Endothelial cell of umbilical vein (primary cell): ENCODE data around the gene PTCD1. TPM values are rescaled to one million over a fixed set of nuclear protein-coding genes. Genes with fewer than 3 reads are reported as not detected.

ENCODE experiments used
- BruUV-seq: library from RNA; stranded (reverse); fragments of 400-500 nt; replicated peaks from 2 replicates; lab custom pipeline; 2021; lab: Mats Ljungman, UMichigan
- CTCF ChIA-PET: fragments of 300-600, 350-600 bp; sonication (Branson Sonifier 250); formaldehyde crosslinking; loops from one replicate; lab custom pipeline; 2021; ENCODE audit warnings: antibody characterized with exemption, inconsistent platforms; lab: Charles Lee
- POLR2A ChIA-PET: fragments of 300-600, 350-600 bp; sonication (Branson Sonifier 250); formaldehyde crosslinking; loops from one replicate; lab custom pipeline; 2021; ENCODE audit warnings: antibody characterized with exemption, inconsistent platforms; lab: Charles Lee
- DNase-seq: peaks from one replicate; pipeline ENCODE4 v3.0.0-alpha.2; 2011; ENCODE audit warnings: low read depth, low spot score
- FAIRE-seq: peaks from 2 replicates; lab custom pipeline; 2011; peaks lifted over from hg19 to GRCh38; lab: Jason Lieb, UNC
- H2AFZ ChIP-seq: 2 replicates; pipeline ENCODE4 v1.6.0; 2012; ENCODE audit warnings: low read depth, low read length, control low read depth, inconsistent platforms
- H3K27ac ChIP-seq: 2 replicates; pipeline ENCODE4 v1.5.1; 2011; ENCODE audit warnings: low read depth, mild to moderate bottlenecking, control low read depth, low read length, moderate library complexity; ENCODE audit not compliant: insufficient read depth
- H3K27me3 ChIP-seq, 2 experiments: 2 replicates each; pipeline versions ENCODE4 v1.6.0 to v1.6.1; 2011; ENCODE audit warnings: low read length in 2 of 2, mixed read lengths in 1 of 2; ENCODE audit not compliant: control insufficient read depth in 2 of 2, insufficient read depth in 2 of 2
- H3K36me3 ChIP-seq, 2 experiments: 2 replicates in 1 of 2; 3 replicates in 1 of 2; pipeline ENCODE4 v1.5.1; 2011; ENCODE audit warnings: low read length in 2 of 2, mild to moderate bottlenecking in 1 of 2, moderate library complexity in 1 of 2; ENCODE audit not compliant: control insufficient read depth in 2 of 2, insufficient read depth in 2 of 2; ENCODE audit errors: extremely low read depth in 1 of 2
- H3K4me1 ChIP-seq: 3 replicates; pipeline ENCODE4 v1.5.1; 2011; ENCODE audit warnings: mild to moderate bottlenecking, low read length; ENCODE audit not compliant: control insufficient read depth, insufficient read depth; ENCODE audit errors: extremely low read depth
- H3K4me2 ChIP-seq: 2 replicates; pipeline ENCODE4 v1.6.1; 2011; ENCODE audit warnings: low read length, control low read depth, mixed read lengths; ENCODE audit not compliant: insufficient read depth
- H3K4me3 ChIP-seq, 3 experiments: fragments of 200-600 bp in 1 of 3; sonication (generic), shearing (Covaris generic) in 1 of 3; replicated peaks in 1 of 3; 2 replicates each; pipeline ENCODE4 v1.5.1; 2011 to 2016; ENCODE audit warnings: control low read depth in 3 of 3, low read length in 3 of 3, mild to moderate bottlenecking in 2 of 3, inconsistent platforms in 1 of 3, low read depth in 1 of 3, moderate library complexity in 1 of 3; ENCODE audit not compliant: insufficient read depth in 1 of 3
- H3K79me2 ChIP-seq: 2 replicates; pipeline ENCODE4 v1.6.0; 2012; ENCODE audit warnings: low read length, inconsistent platforms; ENCODE audit not compliant: control insufficient read depth, insufficient read depth
- H3K9ac ChIP-seq: replicated peaks from 2 replicates; pipeline ENCODE3; 2011; ENCODE audit warnings: low read length, control low read depth; ENCODE audit not compliant: insufficient read depth; ENCODE audit errors: extremely low read depth
- H3K9me1 ChIP-seq: replicated peaks from 3 replicates; pipeline ENCODE4 v1.6.0; 2011; ENCODE audit warnings: mild to moderate bottlenecking, low read length; ENCODE audit not compliant: control insufficient read depth, insufficient read depth; ENCODE audit errors: extremely low read depth
- H3K9me3 ChIP-seq: replicated peaks from 2 replicates; pipeline ENCODE4 v1.5.1; 2012; ENCODE audit warnings: low read length, inconsistent platforms; ENCODE audit not compliant: control insufficient read depth, insufficient read depth
- H4K20me1 ChIP-seq: replicated peaks from 2 replicates; pipeline ENCODE3; 2011; ENCODE audit warnings: mild to moderate bottlenecking, low read length; ENCODE audit not compliant: control insufficient read depth, insufficient read depth; ENCODE audit errors: extremely low read depth
- CTCF ChIP-seq, 2 donors: IDR thresholded peaks; 1 replicate in 1 of 2; 2 replicates in 1 of 2; pipeline ENCODE4 v1.5.1; 2011; ENCODE audit warnings: low read length in 2 of 2, mild to moderate bottlenecking in 2 of 2, moderate library complexity in 2 of 2, control low read depth in 1 of 2, inconsistent platforms in 1 of 2, low read depth in 1 of 2; ENCODE audit not compliant: insufficient read depth in 1 of 2; ENCODE audit errors: extremely low read depth in 1 of 2
- EZH2 ChIP-seq: IDR thresholded peaks from 2 replicates; pipeline ENCODE4 v1.6.1; 2012; ENCODE audit warnings: borderline replicate concordance, low read depth, mild to moderate bottlenecking, moderate library complexity, low read length, inconsistent platforms; ENCODE audit not compliant: severe bottlenecking
- FOS ChIP-seq: IDR thresholded peaks from 2 replicates; pipeline ENCODE4 v1.6.1; 2011; ENCODE audit warnings: mild to moderate bottlenecking, low read length, moderate library complexity, borderline replicate concordance; ENCODE audit not compliant: insufficient read depth
- GATA2 ChIP-seq: IDR thresholded peaks from 2 replicates; pipeline ENCODE4 v1.7.0; 2011; ENCODE audit warnings: low read depth, mild to moderate bottlenecking, moderate library complexity, mixed read lengths, low read length; ENCODE audit not compliant: insufficient read length, insufficient read depth
- JUN ChIP-seq: IDR thresholded peaks from 2 replicates; pipeline ENCODE4 v1.6.1; 2011; ENCODE audit warnings: borderline replicate concordance, low read depth; ENCODE audit not compliant: insufficient read length, insufficient read depth
- MAX ChIP-seq: IDR thresholded peaks from 2 replicates; pipeline ENCODE4 v1.6.1; 2011; ENCODE audit not compliant: insufficient read depth, insufficient read length
- MYC ChIP-seq: IDR thresholded peaks from one replicate; pipeline ENCODE4 v1.6.1; 2011; ENCODE audit warnings: mild to moderate bottlenecking, low read depth, low read length
- POLR2A ChIP-seq: IDR thresholded peaks from 2 replicates; pipeline ENCODE4 v1.6.1; 2012; ENCODE audit warnings: low read depth, mild to moderate bottlenecking, control low read depth, low read length
- POLR2AphosphoS5 ChIP-seq: IDR thresholded peaks from 2 replicates; pipeline ENCODE4 v1.6.1; 2012; ENCODE audit warnings: low read depth, mild to moderate bottlenecking, control low read depth, low read length, moderate library complexity; ENCODE audit not compliant: insufficient read depth
- dilution Hi-C: fragments of 300-500 bp; cut with MboI; formaldehyde crosslinking; loops from one replicate; pipeline ENCODE4 v1.15.0; 2019; ENCODE audit warnings: low sequenced_read_pairs; ENCODE audit not compliant: extremely low pct_ligation_motif_present
- intact Hi-C: fragments of 100-400 bp; cut with micrococcal nuclease; formaldehyde crosslinking; loops from one replicate; pipeline ENCODE4 v1.10.0; 2022
- polyA plus RNA-seq, 4 experiments: library from polyadenylated mRNA; depleted of rRNA in 3 of 4; stranded (reverse) in 3 of 4; unstranded in 1 of 4; fragments of >200 nt; gene quantifications; 2 replicates each; pipeline versions ENCODE4 v1.2.1 to v1.2.3, GENCODE V29; 2011 to 2012; ENCODE audit warnings: missing spikeins in 1 of 4
- total RNA-seq: library from RNA; stranded (reverse); gene quantifications from 2 replicates; pipeline ENCODE4 v1.2.3, GENCODE V29; 2021

Gene PTCD1
- total and polyA plus RNA-seq, 2 donors (not counting 3 experiments of a cell fraction or from before 2014, with no cell fraction given) = 3.8 to 9.6 TPM

GRCh38 chr7:99395616-99396327 is 42.8 kb downstream of the PTCD1 start:
- ChIA-PET CTCF (no interaction called here), POLR2A (no interaction called here)
- TF ChIP-seq JUN (no peak), CTCF (IDR thresholded peaks at IDR 0.05; ENCODE audit: extremely low read depth in 1 of 2, insufficient read depth in 1 of 2, low read depth in 1 of 2, low read length in 2 of 2) (no peak), MAX (no peak), POLR2A (no peak), POLR2AphosphoS5 (no peak), EZH2 (no peak), FOS (no peak), GATA2 (no peak), MYC (no peak)
- Histone ChIP-seq H3K27ac (no peak overlapping the region), H3K4me1 (peaks cover 16% of the 10 kb centered on the region), H4K20me1 (no peaks in the 10 kb centered on the region), H3K4me3 (no peak overlapping the region), H3K4me2 (no peak overlapping the region), H3K9me3 (no peaks in the 10 kb centered on the region), H3K9me1 (no peaks in the 10 kb centered on the region), H3K79me2 (peaks cover 5% of the 10 kb centered on the region), H3K27me3 (no peaks in the 10 kb centered on the region), H3K36me3 (peaks cover 28 to 60% of the 10 kb centered on the region in 2 experiments), H2AFZ (no peak overlapping the region), H3K9ac (no peak overlapping the region)
- dilution Hi-C loops = no loop called here
- DNase-seq (no peak), FAIRE-seq (no peak)
- intact Hi-C loops = no loop called here
- BruUV-seq = TSS peak; percentile 85
